Nephron (organoid): ENCODE results near the gene TUSC2.

Experiments
- H3K27ac Mint-ChIP-seq, 3 experiments: 2 replicates each; pipeline ENCODE4 v1.8.0; 2020; ENCODE audit warnings: mixed read lengths in 3 of 3, mild to moderate bottlenecking in 2 of 3, moderate library complexity in 1 of 3
- H3K27me3 Mint-ChIP-seq: 2 replicates; pipeline ENCODE4 v1.8.0; 2021; ENCODE audit warnings: low read depth, mild to moderate bottlenecking, moderate library complexity, mixed read lengths
- H3K36me3 Mint-ChIP-seq: 2 replicates; pipeline ENCODE4 v1.8.0; 2020; ENCODE audit warnings: low read depth, mixed read lengths
- H3K4me1 Mint-ChIP-seq: 2 replicates; pipeline ENCODE4 v1.8.0; 2020; ENCODE audit warnings: mixed read lengths
- H3K4me3 Mint-ChIP-seq, 3 experiments: 2 replicates each; pipeline ENCODE4 v1.8.0; 2020; ENCODE audit warnings: mild to moderate bottlenecking in 3 of 3, mixed read lengths in 3 of 3, moderate library complexity in 2 of 3
- H3K9me3 Mint-ChIP-seq: 2 replicates; pipeline ENCODE4 v1.8.0; 2020; ENCODE audit warnings: mixed read lengths
- CTCF ChIP-seq, 3 experiments: fragments of 200-600 bp; sonication (generic); IDR thresholded peaks; one replicate each; pipeline ENCODE4 v1.5.0; 2021; ENCODE audit warnings: antibody characterized with exemption in 3 of 3; ENCODE audit not compliant: unreplicated experiment in 3 of 3

TUSC2 gene

GRCh38 chr3:50320853-50321335 lies 7.1 kb downstream of the TUSC2 start:
- Mint-ChIP-seq H3K27me3 (no peaks in the 10 kb centered on the region), H3K27ac (peak overlapping the region; percentile 99), H3K36me3 (peaks cover 36% of the 10 kb centered on the region), H3K4me3 (peak overlapping the region; percentile 93 to 99 (median 99)), H3K9me3 (no peaks in the 10 kb centered on the region), H3K4me1 (peaks cover 41% of the 10 kb centered on the region)
- TF ChIP-seq CTCF (IDR thresholded peaks at IDR 0.05; ENCODE audit: unreplicated experiment in 3 of 3), result no peak

GRCh38 chr3:50319894-50320625 lies 8.0 kb downstream of the TUSC2 start:
- H3K27ac Mint-ChIP-seq, result peak overlapping the region; percentile 99
- no peak for TF ChIP-seq CTCF (IDR thresholded peaks at IDR 0.05; ENCODE audit: unreplicated experiment in 3 of 3)
- peak overlapping the region; percentile 93 to 99 (median 99) for H3K4me3 Mint-ChIP-seq
- peaks cover 41% of the 10 kb centered on the region for H3K4me1 Mint-ChIP-seq
- no peaks in the 10 kb centered on the region for H3K27me3 Mint-ChIP-seq
- no peaks in the 10 kb centered on the region for H3K9me3 Mint-ChIP-seq
- H3K36me3 Mint-ChIP-seq, result peaks cover 41% of the 10 kb centered on the region

- no peaks in the 10 kb centered on the region for H3K9me3 Mint-ChIP-seq
- TF ChIP-seq CTCF (IDR thresholded peaks at IDR 0.05; ENCODE audit: unreplicated experiment in 3 of 3), result no peak
Observed at GRCh38 chr3:50319181-50319893, 8.7 kb downstream of the TUSC2 start.

GRCh38 chr3:50318615-50319014 lies 9.4 kb downstream of the TUSC2 start:
- no peaks in the 10 kb centered on the region for H3K27me3 Mint-ChIP-seq
- H3K9me3 Mint-ChIP-seq, result peaks cover 6% of the 10 kb centered on the region
- H3K36me3 Mint-ChIP-seq, result peaks cover 50% of the 10 kb centered on the region

More at GRCh38 chr3:50319181-50319893, 8.7 kb downstream of the TUSC2 start:
- Mint-ChIP-seq H3K36me3 (peaks cover 43% of the 10 kb centered on the region), H3K4me3 (peak overlapping the region; percentile 93 to 99 (median 99)), H3K27ac (peak overlapping the region; percentile 82 to 99 (median 99)), H3K4me1 (peaks cover 33% of the 10 kb centered on the region), H3K27me3 (no peaks in the 10 kb centered on the region)

GRCh38 chr3:50318163-50318562 lies 9.9 kb downstream of the TUSC2 start:
- Mint-ChIP-seq H3K36me3 (peaks cover 54% of the 10 kb centered on the region), H3K4me3 (peak overlapping the region; percentile 76 to 99 (median 93)), H3K9me3 (peaks cover 7% of the 10 kb centered on the region), H3K4me1 (peaks cover 32% of the 10 kb centered on the region), H3K27me3 (no peaks in the 10 kb centered on the region), H3K27ac (peak overlapping the region in 2 of 3 experiments; percentile 59 to 99)
- no peak for TF ChIP-seq CTCF (IDR thresholded peaks at IDR 0.05; ENCODE audit: unreplicated experiment in 3 of 3)

More at GRCh38 chr3:50318615-50319014, 9.4 kb downstream of the TUSC2 start:
- Mint-ChIP-seq H3K4me3 (peak overlapping the region; percentile 76 to 99 (median 93)), H3K4me1 (peaks cover 33% of the 10 kb centered on the region), H3K27ac (peak overlapping the region; percentile 35 to 99 (median 59))
- no peak for TF ChIP-seq CTCF (IDR thresholded peaks at IDR 0.05; ENCODE audit: unreplicated experiment in 3 of 3)
